Measurements from ENCODE around the gene PMAIP1.

DNA sequence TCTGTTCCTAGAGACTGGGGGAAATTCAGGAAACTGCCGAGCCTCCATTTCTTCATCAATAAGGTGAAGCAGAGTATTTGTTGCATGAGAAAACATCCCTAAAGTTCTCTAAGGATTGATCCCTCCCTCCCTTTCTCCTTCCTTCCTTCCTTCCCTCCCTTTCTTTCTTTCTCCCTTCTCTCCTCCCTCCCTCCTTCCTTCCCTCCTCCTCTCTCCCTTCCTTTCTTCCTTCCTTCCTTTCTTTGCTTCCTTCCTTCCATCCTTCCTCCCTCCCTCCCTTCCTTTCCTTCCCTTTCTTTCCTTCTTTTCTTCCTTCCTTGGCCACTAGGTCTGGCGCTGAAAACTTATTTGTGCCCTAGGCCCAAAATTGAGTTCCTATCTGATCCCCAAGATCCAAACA is 47.2 kb upstream of the PMAIP1 start:
- TF ChIP-seq, protein P1, sequence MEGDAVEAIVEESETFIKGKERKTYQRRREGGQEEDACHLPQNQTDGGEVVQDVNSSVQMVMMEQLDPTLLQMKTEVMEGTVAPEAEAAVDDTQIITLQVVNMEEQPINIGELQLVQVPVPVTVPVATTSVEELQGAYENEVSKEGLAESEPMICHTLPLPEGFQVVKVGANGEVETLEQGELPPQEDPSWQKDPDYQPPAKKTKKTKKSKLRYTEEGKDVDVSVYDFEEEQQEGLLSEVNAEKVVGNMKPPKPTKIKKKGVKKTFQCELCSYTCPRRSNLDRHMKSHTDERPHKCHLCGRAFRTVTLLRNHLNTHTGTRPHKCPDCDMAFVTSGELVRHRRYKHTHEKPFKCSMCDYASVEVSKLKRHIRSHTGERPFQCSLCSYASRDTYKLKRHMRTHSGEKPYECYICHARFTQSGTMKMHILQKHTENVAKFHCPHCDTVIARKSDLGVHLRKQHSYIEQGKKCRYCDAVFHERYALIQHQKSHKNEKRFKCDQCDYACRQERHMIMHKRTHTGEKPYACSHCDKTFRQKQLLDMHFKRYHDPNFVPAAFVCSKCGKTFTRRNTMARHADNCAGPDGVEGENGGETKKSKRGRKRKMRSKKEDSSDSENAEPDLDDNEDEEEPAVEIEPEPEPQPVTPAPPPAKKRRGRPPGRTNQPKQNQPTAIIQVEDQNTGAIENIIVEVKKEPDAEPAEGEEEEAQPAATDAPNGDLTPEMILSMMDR (IDR thresholded peaks at IDR 0.05; ENCODE audit: control extremely low read depth in 1 of 3, insufficient read depth in 1 of 3, low read depth in 1 of 3, low read length in 3 of 3) = no peak
- TF ChIP-seq, protein P2, sequence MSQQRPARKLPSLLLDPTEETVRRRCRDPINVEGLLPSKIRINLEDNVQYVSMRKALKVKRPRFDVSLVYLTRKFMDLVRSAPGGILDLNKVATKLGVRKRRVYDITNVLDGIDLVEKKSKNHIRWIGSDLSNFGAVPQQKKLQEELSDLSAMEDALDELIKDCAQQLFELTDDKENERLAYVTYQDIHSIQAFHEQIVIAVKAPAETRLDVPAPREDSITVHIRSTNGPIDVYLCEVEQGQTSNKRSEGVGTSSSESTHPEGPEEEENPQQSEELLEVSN (IDR thresholded peaks at IDR 0.05) = no peak
- TF ChIP-seq EP300 (IDR thresholded peaks at IDR 0.05; ENCODE audit: borderline replicate concordance in 1 of 2, low read depth in 2 of 2, low read length in 2 of 2) = no peak
- no peak for TF ChIP-seq TAF7 (optimal IDR thresholded peaks at IDR 0.05; ENCODE audit: borderline replicate concordance, low read depth, low read length)
- TF ChIP-seq TAF1 (IDR thresholded peaks at IDR 0.05; ENCODE audit: low read depth, low read length) = no peak
- no peak for TF ChIP-seq POLR2AphosphoS5 (IDR thresholded peaks at IDR 0.05; ENCODE audit: low read depth, low read length)
- no peak for TF ChIP-seq POU5F1 (IDR thresholded peaks at IDR 0.05; ENCODE audit: low read depth, low read length)
- TF ChIP-seq RFX5 (IDR thresholded peaks at IDR 0.05; ENCODE audit: borderline replicate concordance, low read depth, low read length) = no peak
- no peak for TF ChIP-seq CBX5 (IDR thresholded peaks at IDR 0.05; ENCODE audit: low read depth, low read length)
- TF ChIP-seq FOSL1 (IDR thresholded peaks at IDR 0.05; ENCODE audit: insufficient read depth, low read depth, low read length) = no peak
- no peak for TF ChIP-seq ASH2L (IDR thresholded peaks at IDR 0.05; ENCODE audit: low read length)
- no peak for TF ChIP-seq SP1 (IDR thresholded peaks at IDR 0.05; ENCODE audit: low read depth, low read length)
- no peak for TF ChIP-seq POLR2A (IDR thresholded peaks at IDR 0.05; ENCODE audit: control extremely low read depth in 1 of 2, low read depth in 2 of 2, low read length in 2 of 2)
- TF ChIP-seq, protein P3, sequence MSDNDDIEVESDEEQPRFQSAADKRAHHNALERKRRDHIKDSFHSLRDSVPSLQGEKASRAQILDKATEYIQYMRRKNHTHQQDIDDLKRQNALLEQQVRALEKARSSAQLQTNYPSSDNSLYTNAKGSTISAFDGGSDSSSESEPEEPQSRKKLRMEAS (IDR thresholded peaks at IDR 0.05) = no peak
